GM18526 (cell line): ENCODE measurements around the gene RSF1.

ENCODE experiments used
- POLR2A ChIP-seq: IDR thresholded peaks from 3 replicates; pipeline ENCODE4 v1.6.1; 2011; ENCODE audit not compliant: insufficient read length; ENCODE audit errors: extremely low read depth

Gene RSF1, protein sequence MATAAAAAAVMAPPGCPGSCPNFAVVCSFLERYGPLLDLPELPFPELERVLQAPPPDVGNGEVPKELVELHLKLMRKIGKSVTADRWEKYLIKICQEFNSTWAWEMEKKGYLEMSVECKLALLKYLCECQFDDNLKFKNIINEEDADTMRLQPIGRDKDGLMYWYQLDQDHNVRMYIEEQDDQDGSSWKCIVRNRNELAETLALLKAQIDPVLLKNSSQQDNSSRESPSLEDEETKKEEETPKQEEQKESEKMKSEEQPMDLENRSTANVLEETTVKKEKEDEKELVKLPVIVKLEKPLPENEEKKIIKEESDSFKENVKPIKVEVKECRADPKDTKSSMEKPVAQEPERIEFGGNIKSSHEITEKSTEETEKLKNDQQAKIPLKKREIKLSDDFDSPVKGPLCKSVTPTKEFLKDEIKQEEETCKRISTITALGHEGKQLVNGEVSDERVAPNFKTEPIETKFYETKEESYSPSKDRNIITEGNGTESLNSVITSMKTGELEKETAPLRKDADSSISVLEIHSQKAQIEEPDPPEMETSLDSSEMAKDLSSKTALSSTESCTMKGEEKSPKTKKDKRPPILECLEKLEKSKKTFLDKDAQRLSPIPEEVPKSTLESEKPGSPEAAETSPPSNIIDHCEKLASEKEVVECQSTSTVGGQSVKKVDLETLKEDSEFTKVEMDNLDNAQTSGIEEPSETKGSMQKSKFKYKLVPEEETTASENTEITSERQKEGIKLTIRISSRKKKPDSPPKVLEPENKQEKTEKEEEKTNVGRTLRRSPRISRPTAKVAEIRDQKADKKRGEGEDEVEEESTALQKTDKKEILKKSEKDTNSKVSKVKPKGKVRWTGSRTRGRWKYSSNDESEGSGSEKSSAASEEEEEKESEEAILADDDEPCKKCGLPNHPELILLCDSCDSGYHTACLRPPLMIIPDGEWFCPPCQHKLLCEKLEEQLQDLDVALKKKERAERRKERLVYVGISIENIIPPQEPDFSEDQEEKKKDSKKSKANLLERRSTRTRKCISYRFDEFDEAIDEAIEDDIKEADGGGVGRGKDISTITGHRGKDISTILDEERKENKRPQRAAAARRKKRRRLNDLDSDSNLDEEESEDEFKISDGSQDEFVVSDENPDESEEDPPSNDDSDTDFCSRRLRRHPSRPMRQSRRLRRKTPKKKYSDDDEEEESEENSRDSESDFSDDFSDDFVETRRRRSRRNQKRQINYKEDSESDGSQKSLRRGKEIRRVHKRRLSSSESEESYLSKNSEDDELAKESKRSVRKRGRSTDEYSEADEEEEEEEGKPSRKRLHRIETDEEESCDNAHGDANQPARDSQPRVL (N-terminal part only)

DNA sequence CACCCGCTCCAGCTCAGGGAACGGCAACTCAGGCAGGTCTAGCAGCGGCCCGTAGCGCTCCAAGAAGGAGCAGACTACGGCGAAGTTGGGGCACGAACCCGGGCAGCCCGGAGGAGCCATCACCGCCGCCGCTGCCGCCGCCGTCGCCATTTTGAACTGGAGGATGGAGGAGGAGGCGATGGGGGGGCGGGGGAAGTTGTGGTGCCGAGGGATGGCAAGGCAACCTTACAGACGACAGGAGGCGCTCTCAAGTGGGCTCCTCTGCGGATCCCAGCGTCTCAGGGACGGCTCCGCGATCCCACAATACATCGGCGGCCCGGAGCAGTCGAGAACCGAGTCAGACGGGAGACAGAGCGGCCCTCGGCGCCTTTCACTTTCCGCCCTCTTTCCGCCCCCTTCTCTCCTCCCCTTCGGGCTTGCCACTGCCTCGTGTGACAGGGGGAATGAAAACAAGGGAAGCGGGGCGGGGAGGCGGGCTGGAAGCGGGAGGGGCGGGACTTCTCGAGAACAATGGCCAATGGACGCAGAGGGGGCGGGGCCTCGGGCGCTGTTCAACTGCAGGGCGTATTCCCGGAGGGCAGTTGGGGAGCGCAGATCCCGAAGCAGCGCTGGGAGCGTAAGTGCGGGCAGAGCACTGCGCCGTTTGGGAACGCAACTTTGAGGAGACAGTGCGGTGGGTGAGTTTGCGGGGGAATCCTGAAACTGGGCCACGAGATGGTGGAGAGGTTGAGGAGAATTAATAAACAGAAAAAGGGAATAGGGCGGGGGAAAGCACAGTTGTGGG is at the start of gene RSF1, which contains the start of gene AAMDC:
Gene RSF1 (minus strand): TSS at position 158 of the 784 bp plus-strand sequence. CDS start 8 bp downstream, at position 150.
Gene AAMDC (plus strand): TSS at position 580 of the 784 bp plus-strand sequence. CDS start 21,353 bp downstream, outside the sequence.
- TF ChIP-seq POLR2A, result peak; percentile 59

DNA sequence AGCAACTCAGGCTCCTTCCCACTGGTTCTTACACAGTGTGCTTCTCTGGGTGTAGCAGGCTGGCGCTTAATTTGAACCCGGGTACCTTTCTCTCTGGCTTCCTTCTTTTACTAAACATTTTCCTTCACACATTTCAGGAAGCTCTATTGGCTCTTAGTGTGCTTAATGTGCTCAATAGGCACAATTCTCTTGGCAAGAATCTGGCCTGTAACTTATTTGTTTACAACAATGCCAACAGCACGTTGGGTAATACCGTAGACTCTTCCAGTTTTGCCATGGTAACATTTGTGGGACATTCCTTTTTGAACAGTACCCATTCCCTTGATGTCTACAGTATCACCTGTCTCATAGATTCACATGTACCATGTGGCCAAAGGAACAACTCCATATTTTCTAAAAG is 48.2 kb upstream of the RSF1 start:
- TF ChIP-seq POLR2A, result no peak

DNA sequence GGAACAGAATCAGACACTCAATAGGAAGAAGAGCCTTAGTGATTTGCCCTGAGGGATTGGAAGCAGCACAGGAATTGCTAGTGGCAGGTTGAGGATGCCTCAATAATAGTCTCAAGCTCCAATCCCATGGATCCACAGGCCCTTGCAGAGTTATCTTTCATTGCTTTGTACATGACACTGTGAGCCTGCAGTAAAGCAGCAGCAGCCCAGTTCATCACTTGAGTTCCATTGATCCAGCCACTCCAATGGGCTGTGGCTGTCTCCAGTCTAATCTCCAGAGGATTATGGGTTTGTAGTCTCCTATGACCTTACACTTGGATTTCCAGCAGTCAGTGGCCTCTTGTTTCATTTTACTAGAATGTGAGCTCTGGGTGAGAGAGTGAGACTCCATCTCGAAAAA is 45.8 kb upstream of the RSF1 start:
- TF ChIP-seq POLR2A, result no peak

DNA sequence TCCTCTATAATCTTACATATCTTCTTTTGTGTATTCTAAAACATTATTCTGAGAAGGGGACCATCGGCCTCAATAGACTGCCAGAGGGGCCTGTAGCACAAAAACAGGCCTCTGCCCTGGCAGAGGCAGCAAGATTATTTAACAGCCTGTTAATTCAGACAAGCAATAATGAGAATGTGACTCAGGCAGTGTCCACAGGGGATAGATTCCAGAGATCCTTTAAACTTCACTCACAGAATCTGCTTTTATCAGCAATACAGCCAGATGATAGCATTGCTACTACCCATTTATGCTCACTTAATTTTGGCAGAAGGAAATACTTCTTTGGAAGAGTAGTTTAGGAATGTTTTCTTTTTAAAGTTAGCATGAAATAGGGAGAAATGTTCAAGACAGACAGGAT is 45.3 kb upstream of the RSF1 start:
- TF ChIP-seq POLR2A, result no peak

DNA sequence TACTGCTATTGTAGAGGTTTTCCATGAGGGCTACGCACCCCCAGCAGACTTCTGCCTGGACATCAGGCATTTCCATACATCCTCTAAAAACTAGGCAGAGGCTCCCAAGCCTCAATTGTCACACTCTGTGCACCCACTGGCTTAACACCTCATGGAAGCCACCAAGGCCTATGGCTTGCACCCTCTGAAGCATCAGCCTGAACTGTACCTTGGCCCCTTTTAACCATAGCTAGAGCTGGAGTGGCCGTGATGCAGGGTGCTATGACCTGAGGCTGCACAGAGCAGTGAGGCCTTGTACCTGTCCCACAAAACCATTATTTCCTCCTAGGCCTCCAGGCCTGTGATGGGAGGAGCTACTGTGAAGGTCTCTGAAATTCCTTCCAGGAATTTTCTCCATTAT is 34.3 kb upstream of the RSF1 start:
- TF ChIP-seq POLR2A, result no peak

DNA sequence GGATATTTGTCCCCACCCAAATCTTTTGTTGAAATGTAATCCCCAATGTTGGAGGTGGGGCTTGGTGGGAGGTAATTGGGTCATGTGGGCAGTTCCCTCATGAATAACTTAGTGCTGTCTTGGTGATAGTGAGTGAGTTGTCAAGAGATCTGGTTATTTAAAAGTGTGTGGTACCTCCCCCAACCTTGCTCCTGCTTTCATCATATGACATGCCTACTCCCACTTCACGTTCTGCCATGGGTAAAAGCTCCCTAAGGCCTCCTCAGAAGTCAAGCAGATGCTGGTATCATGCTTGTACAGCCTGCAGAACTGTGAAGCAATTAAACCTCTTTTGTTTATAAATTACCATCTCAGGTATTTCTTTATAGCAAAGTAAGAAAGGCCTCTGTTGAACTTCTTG is 31.0 kb upstream of the RSF1 start:
- TF ChIP-seq POLR2A, result no peak

DNA sequence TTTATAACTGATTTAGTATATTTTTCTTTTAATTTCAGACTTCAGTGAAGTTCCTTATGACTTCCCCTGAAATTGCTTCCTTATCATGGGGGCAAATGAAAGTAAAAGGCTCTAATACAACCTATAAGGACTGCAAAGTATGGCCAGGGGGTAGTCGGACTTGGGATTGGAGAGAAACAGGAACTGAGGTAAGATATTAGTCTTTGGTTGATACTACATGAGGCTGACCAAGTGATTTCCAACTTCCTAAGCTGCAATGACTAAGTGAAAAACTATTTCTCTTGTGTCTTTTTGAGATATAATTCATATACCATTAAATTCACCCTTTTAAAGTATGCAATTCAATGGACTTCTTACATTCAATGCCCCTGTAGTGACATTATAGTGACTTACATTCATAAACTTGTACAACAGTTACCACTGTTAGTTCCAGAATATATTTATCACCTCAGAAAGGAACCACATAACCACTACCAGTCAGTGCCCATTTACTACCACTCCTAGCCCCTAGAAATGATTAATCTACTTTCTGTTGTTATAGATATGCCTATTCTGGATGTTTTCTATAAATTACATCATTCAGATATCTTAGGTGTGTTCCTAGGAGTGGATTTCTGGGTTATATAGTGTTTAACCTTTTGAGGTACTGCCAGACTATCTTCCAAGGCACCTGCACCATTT is 22.1 kb upstream of the RSF1 start:
- no peak for TF ChIP-seq POLR2A

DNA sequence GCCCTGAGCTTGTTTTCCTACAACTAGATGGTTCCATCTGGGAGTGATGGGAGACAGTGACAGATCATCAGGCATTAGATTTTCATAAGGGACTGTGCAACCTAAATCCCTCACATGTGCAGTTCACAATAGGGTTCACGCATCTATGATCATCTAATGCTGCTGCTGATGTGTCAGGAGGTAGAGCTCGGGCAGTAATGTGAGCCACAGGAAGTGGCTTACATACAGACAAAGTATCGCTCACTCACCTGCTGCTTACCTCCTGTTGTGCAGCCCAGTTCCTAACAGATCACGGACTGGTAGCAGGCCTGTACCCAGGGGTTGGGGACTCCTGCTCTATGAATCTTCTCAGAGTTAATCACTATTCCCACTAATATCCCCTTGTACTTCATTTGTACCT is 12.8 kb upstream of the RSF1 start:
- TF ChIP-seq POLR2A, result no peak

DNA sequence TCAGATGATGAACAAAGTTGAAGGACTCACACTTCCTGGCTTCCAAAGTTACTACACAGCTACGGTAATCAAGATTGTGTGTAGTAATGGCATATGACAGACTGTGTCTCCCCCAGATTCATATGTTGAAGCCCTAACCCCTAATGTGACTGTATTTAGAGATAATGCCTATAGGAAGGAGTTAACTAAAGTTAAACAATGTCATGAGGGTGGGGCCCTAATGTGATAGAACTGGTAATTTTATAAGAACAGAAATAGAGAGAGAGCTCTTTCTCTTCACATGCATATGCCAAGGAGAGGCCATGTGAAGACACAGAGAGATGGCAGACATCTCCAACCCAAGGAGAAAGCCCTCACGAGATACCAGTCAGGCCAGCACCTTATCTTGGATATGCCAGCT is 8.4 kb upstream of the RSF1 start:
- TF ChIP-seq POLR2A, result no peak

DNA sequence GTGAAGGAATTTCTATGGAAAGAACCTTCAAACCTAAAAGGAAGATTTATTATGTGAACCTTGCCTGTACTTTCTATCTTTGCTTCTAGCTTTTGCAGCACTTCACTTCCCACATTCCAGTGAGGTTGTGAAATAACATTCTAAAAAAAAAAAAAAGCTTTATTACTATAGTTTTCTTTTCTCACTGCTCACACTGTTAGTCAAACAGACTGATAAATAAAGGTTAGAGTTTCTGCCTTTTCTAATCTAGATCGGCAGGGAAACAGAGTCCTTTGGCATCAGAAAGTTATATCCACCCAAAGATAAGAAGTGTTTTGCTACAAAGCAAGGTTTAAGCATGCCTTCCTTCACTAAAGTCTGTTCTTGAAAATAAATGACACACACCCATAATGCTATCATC is 3.3 kb upstream of the RSF1 start:
- TF ChIP-seq POLR2A, result no peak

DNA sequence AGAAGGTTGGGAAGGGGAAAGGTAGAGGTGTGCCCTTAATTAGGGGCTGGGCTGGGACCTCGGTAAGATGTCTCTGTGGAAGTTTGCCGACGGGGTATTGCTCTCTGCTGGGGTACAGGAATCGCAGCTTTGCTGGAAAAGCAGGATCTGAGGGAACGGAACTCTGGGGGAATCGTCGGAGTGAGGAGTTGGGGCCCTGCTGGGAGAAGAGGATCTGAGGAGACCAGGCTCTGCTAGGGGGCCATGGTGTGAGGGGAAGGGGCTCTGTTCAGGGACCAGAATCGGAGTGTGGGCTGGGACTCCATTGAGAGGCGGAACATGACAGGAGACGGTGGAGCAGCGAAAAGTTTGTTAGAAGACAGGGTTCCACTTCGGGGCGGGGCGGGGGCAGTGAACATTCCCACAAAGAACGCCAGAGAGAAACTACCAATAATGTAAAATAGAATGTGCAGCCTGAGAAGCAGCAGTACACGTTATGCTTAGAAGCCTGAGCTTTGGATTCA is 878 bp upstream of the RSF1 start:
- TF ChIP-seq POLR2A, result no peak

DNA sequence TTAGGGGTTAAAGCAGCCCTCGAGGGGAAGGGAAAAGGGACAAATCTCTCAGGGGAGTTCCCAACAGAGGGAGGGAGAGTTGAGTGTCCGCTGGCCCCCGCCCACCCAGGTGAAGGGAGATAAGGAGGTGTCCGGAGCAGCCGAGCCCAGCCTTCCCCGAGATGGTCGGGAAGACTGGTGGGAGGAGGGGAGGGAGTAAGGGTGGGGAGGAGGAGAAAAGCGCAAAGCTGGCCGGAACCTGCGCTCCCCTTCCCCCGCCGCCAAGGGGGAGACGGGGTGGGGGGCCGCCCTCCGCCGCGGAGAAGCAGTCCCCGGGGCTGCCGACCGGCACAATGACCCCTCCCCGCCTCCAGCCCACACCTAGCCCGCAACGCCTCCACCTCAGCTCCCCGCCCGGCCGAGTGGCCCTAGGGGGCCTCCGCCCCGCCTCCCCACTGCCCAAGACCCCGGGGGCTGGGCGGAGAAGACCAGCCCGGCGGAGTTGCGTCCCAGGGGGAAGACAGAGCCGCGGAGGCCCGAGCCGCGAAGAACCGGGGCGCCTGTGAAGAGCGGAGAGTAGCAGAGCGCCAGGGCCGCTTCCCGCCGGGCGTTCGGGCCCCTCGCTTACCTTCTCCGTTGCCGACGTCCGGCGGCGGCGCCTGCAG is 479 bp downstream of the RSF1 start:
- no peak for TF ChIP-seq POLR2A

DNA sequence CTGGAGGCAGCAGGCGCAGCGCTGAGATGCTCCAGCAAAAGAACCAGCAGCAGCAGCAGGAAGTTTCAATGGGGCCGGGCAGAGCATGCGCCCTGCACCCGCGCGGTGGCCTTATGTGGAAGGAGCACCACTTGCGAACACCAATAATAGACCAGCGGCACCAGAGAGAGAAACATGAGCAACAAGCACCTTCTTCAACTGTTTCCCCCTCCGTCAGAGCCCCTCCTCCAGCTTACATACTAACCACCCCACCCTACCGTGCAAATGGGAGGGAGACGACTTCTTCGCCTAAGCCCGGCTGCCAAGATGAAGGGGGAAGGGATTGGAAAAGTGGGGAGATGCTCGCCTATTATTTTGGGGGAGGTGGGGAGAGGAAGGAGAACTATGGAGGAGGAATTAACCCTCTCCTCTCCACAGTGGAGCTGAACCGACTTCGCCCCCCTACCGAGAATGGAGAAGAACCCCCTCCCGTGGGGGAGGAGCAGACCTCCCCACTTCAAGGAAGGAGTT is 1.1 kb downstream of the RSF1 start:
- TF ChIP-seq POLR2A, result peak; percentile 57
